HG03108 (cell line): ENCODE results near the gene PTGES3.
"Not testable (repeated sequence)": the region's sequence is repeated elsewhere in the genome, so short reads cannot be mapped to it uniquely, and the experiment has no call there.

ENCODE experiments used
- ATAC-seq: cut with Tn5 transposase; IDR thresholded peaks from one replicate; pipeline ENCODE4 v1.9.1; 2021; ENCODE audit warnings: moderate library complexity; ENCODE audit not compliant: unreplicated experiment

Gene PTGES3

GRCh38 chr12:56713345-56713744 is 25.3 kb upstream of the PTGES3 start:
- ATAC-seq, result no peak

GRCh38 chr12:56709759-56710376 is 21.8 kb upstream of the PTGES3 start:
- no peak for ATAC-seq

- ATAC-seq, result not testable (repeated sequence)
These were observed 16.4 kb upstream of the PTGES3 start for GRCh38 chr12:56704522-56704921.

GRCh38 chr12:56699020-56699661 is 11.1 kb upstream of the PTGES3 start:
- no peak for ATAC-seq

GRCh38 chr12:56695327-56696101 is 7.4 kb upstream of the PTGES3 start:
- no peak for ATAC-seq

GRCh38 chr12:56694161-56694560 is 6.1 kb upstream of the PTGES3 start:
- no peak for ATAC-seq

GRCh38 chr12:56688846-56689109 is 694 bp upstream of the PTGES3 start:
- ATAC-seq, result no peak

- no peak for ATAC-seq
These were observed 608 bp downstream of the PTGES3 start for GRCh38 chr12:56687223-56688128.

- no peak for ATAC-seq
These were observed 3.2 kb downstream of the PTGES3 start for GRCh38 chr12:56684745-56685359.

GRCh38 chr12:56682323-56682722 is 5.8 kb downstream of the PTGES3 start:
- no peak for ATAC-seq

GRCh38 chr12:56679883-56680575 is 8.1 kb downstream of the PTGES3 start:
- ATAC-seq, result no peak

GRCh38 chr12:56678852-56679251 is 9.2 kb downstream of the PTGES3 start:
- no peak for ATAC-seq

- peak; percentile 48 for ATAC-seq
These were observed 10.4 kb downstream of the PTGES3 start for GRCh38 chr12:56677680-56678079.

GRCh38 chr12:56676851-56677580 is 11.1 kb downstream of the PTGES3 start:
- no peak for ATAC-seq

- no peak for ATAC-seq
These were observed 16.5 kb downstream of the PTGES3 start for GRCh38 chr12:56671608-56672007.

- ATAC-seq, result no peak
These were observed 17.2 kb downstream of the PTGES3 start for GRCh38 chr12:56670836-56671235.

- ATAC-seq, result no peak
These were observed 20.0 kb downstream of the PTGES3 start for GRCh38 chr12:56668197-56668457.

- ATAC-seq, result no peak
These were observed 26.0 kb downstream of the PTGES3 start for GRCh38 chr12:56661979-56662638.

GRCh38 chr12:56661560-56661959 is 26.5 kb downstream of the PTGES3 start:
- ATAC-seq, result no peak
